Right atrium auricular region (tissue), 2 donors: ENCODE measurements around the gene BRSK1. TPM values are rescaled to one million over a fixed set of nuclear protein-coding genes. Genes with fewer than 3 reads are reported as not detected.

Experiments
- DNase-seq: peaks from one replicate; pipeline ENCODE4 v3.0.0-alpha.2; 2019; ENCODE audit warnings: low spot score
- H3K27ac ChIP-seq, 2 donors: fragments of 200-600 bp; sonication (generic); 1 replicate in 1 of 2; 2 replicates in 1 of 2; pipeline ENCODE4 v1.5.1; 2016 to 2019
- H3K27me3 ChIP-seq, 2 donors: fragments of 200-600 bp; sonication (generic); one replicate each; pipeline versions ENCODE4 v1.5.1 to v1.6.0; 2017 to 2019
- H3K36me3 ChIP-seq: fragments of 200-600 bp; sonication (generic); one replicate; pipeline ENCODE4 v1.5.1; 2016
- H3K4me1 ChIP-seq, 2 donors: fragments of 200-600 bp; sonication (generic); one replicate each; pipeline versions ENCODE4 v1.5.1 to v1.6.0; 2017 to 2019
- H3K4me3 ChIP-seq, 2 donors: fragments of 200-600 bp; sonication (generic); 1 replicate in 1 of 2; 2 replicates in 1 of 2; pipeline ENCODE4 v1.5.1; 2017 to 2019; ENCODE audit warnings: mild to moderate bottlenecking in 1 of 2, moderate library complexity in 1 of 2
- H3K9me3 ChIP-seq, 2 donors: fragments of 200-600 bp; sonication (generic); one replicate each; pipeline ENCODE4 v1.5.1; 2019
- CTCF ChIP-seq, 2 donors: fragments of 200-600 bp; sonication (generic); IDR thresholded peaks; one replicate each; pipeline ENCODE4 v1.5.1; 2019; ENCODE audit warnings: antibody characterized with exemption in 2 of 2
- total RNA-seq, 2 donors: library from RNA; depleted of rRNA; stranded (reverse); fragments of >200 nt; gene quantifications; one replicate each; pipeline ENCODE4 v1.1.0, GENCODE V29; 2016

The BRSK1 gene
- total RNA-seq, 2 donors from 2014 or later, result 5.6 to 15.6 TPM

GRCh38 chr19:55333870-55334269 is 50.1 kb downstream of the BRSK1 start:
- H3K4me1 ChIP-seq, result peaks cover 0 to 8% of the 10 kb centered on the region in 2 donors
- no peak for TF ChIP-seq CTCF (IDR thresholded peaks at IDR 0.05)
- no peaks in the 10 kb centered on the region for H3K9me3 ChIP-seq
- H3K4me3 ChIP-seq, result no peak overlapping the region
- H3K27me3 ChIP-seq, result no peaks in the 10 kb centered on the region
- H3K36me3 ChIP-seq, result no peaks in the 10 kb centered on the region
- H3K27ac ChIP-seq, result no peak overlapping the region
- DNase-seq, result no peak

GRCh38 chr19:55336101-55336500 is 52.3 kb downstream of the BRSK1 start:
- Histone ChIP-seq H3K27ac (no peak overlapping the region), H3K36me3 (no peaks in the 10 kb centered on the region), H3K4me1 (peaks cover 0 to 21% of the 10 kb centered on the region in 2 donors), H3K27me3 (no peaks in the 10 kb centered on the region), H3K9me3 (no peaks in the 10 kb centered on the region), H3K4me3 (no peak overlapping the region)
- TF ChIP-seq CTCF (IDR thresholded peaks at IDR 0.05), result no peak
- no peak for DNase-seq

GRCh38 chr19:55339105-55339888 is 55.5 kb downstream of the BRSK1 start, which contains the start of gene KMT5C:
Gene KMT5C (plus strand): TSS chr19:55339876. CDS start chr19:55341937, 2,061 bp downstream.
- peak; percentile 100 for DNase-seq
- Histone ChIP-seq H3K4me3 (peak within 1 kb of the TSS; percentile 68 to 81), H3K9me3 (no peaks in the 10 kb centered on the region), H3K4me1 (peaks cover 0 to 26% of the 10 kb centered on the region in 2 donors), H3K27ac (peak within 1 kb of the TSS; percentile 94 to 95), H3K36me3 (peaks cover 10% of the 10 kb centered on the region), H3K27me3 (no peaks in the 10 kb centered on the region)
- TF ChIP-seq CTCF (IDR thresholded peaks at IDR 0.05), result peak in 1 of 2 donors; percentile 21

- peaks cover 0 to 26% of the 10 kb centered on the region in 2 donors for H3K4me1 ChIP-seq
- H3K4me3 ChIP-seq, result peak overlapping the region; percentile 68 to 81
- no peaks in the 10 kb centered on the region for H3K9me3 ChIP-seq
- H3K27me3 ChIP-seq, result no peaks in the 10 kb centered on the region
- no peak for DNase-seq
- TF ChIP-seq CTCF (IDR thresholded peaks at IDR 0.05), result no peak
- H3K27ac ChIP-seq, result peak overlapping the region; percentile 88 to 95
- H3K36me3 ChIP-seq, result peaks cover 10% of the 10 kb centered on the region
Observed at GRCh38 chr19:55339889-55340783, 56.3 kb downstream of the BRSK1 start.

GRCh38 chr19:55340784-55341147 is 57.0 kb downstream of the BRSK1 start:
- DNase-seq, result no peak
- peak in 1 of 2 donors; percentile 25 for TF ChIP-seq CTCF (IDR thresholded peaks at IDR 0.05)
- peak overlapping the region; percentile 88 to 95 for H3K27ac ChIP-seq
- peak overlapping the region; percentile 68 to 81 for H3K4me3 ChIP-seq
- H3K27me3 ChIP-seq, result no peaks in the 10 kb centered on the region
- no peaks in the 10 kb centered on the region for H3K9me3 ChIP-seq
- H3K4me1 ChIP-seq, result peaks cover 0 to 30% of the 10 kb centered on the region in 2 donors
- peaks cover 10% of the 10 kb centered on the region for H3K36me3 ChIP-seq
